Fibroblast of skin of abdomen (primary cell): Measurements from ENCODE around the gene SMARCA1. TPM values are rescaled to one million over a fixed set of nuclear protein-coding genes. Genes with fewer than 3 reads are reported as not detected.
A peak's percentile ranks its signal among the peaks of the same experiment; 100 is the strongest.
"Not testable (repeated sequence)": the region's sequence is repeated elsewhere in the genome, so short reads cannot be mapped to it uniquely, and the experiment has no call there.

Experiments used
- DNase-seq: peaks from one replicate; pipeline ENCODE4 v3.0.0-alpha.2; 2013
- polyA plus RNA-seq, 2 experiments: library from polyadenylated mRNA; unstranded; fragments of 120-200 nt; gene quantifications; one replicate each; pipeline ENCODE4 v1.2.1, GENCODE V29; 2013; ENCODE audit not compliant: insufficient read length in 2 of 2

The SMARCA1 gene
- 75.6 TPM for polyA plus RNA-seq (2013, experiment 1 of 2; ENCODE audit: insufficient read length)
- polyA plus RNA-seq (2013, experiment 2 of 2; ENCODE audit: insufficient read length), result 71.8 TPM

GRCh38 chrX:129523079-129523911 lies at the start of gene SMARCA1:
SMARCA1 (minus strand) TSS chrX:129523490; CDS start chrX:129523370, 120 bp downstream.
- peak; percentile 78 for DNase-seq

- no peak for DNase-seq
Measured at GRCh38 chrX:129572422-129572821, 49.1 kb upstream of the SMARCA1 start.

GRCh38 chrX:129568349-129568748 lies 45.1 kb upstream of the SMARCA1 start:
- no peak for DNase-seq

- peak; percentile 12 for DNase-seq
Measured at GRCh38 chrX:129566073-129566472, 42.8 kb upstream of the SMARCA1 start.

- DNase-seq, result peak; percentile 25
Measured at GRCh38 chrX:129565046-129565650, 41.9 kb upstream of the SMARCA1 start.

GRCh38 chrX:129564345-129564744 lies 41.1 kb upstream of the SMARCA1 start:
- not testable (repeated sequence) for DNase-seq

- no peak for DNase-seq
Measured at GRCh38 chrX:129561453-129561852, 38.2 kb upstream of the SMARCA1 start.

- no peak for DNase-seq
Measured at GRCh38 chrX:129559783-129560182, 36.5 kb upstream of the SMARCA1 start.

GRCh38 chrX:129557844-129558480 lies 34.7 kb upstream of the SMARCA1 start:
- no peak for DNase-seq

GRCh38 chrX:129556806-129557315 lies 33.6 kb upstream of the SMARCA1 start:
- DNase-seq, result no peak

- not testable (repeated sequence) for DNase-seq
Measured at GRCh38 chrX:129554816-129555215, 31.5 kb upstream of the SMARCA1 start.

- DNase-seq, result no peak
Measured at GRCh38 chrX:129553619-129554288, 30.5 kb upstream of the SMARCA1 start.

- no peak for DNase-seq
Measured at GRCh38 chrX:129549124-129549523, 25.8 kb upstream of the SMARCA1 start.

- DNase-seq, result no peak
Measured at GRCh38 chrX:129545408-129545807, 22.1 kb upstream of the SMARCA1 start.

GRCh38 chrX:129544780-129545179 lies 21.5 kb upstream of the SMARCA1 start:
- no peak for DNase-seq

GRCh38 chrX:129540722-129541184 lies 17.5 kb upstream of the SMARCA1 start:
- no peak for DNase-seq

- DNase-seq, result peak; percentile 57
Measured at GRCh38 chrX:129540068-129540653, 16.9 kb upstream of the SMARCA1 start, which contains the start of gene OCRL. OCRL (plus strand) TSS chrX:129540259; CDS start chrX:129540440, 181 bp downstream.

GRCh38 chrX:129534816-129535578 lies 11.7 kb upstream of the SMARCA1 start:
- peak; percentile 33 for DNase-seq

GRCh38 chrX:129531132-129531531 lies 7.8 kb upstream of the SMARCA1 start:
- DNase-seq, result no peak

GRCh38 chrX:129530410-129530809 lies 7.1 kb upstream of the SMARCA1 start:
- no peak for DNase-seq

GRCh38 chrX:129529685-129530281 lies 6.5 kb upstream of the SMARCA1 start:
- peak; percentile 68 for DNase-seq
